SIG-M5 (cell line): ENCODE measurements around the gene CDCA5.

Experiments used
- DNase-seq: peaks from one replicate; lab custom pipeline; 2025; lab: John Stamatoyannopoulos, UW

CDCA5 gene

DNA sequence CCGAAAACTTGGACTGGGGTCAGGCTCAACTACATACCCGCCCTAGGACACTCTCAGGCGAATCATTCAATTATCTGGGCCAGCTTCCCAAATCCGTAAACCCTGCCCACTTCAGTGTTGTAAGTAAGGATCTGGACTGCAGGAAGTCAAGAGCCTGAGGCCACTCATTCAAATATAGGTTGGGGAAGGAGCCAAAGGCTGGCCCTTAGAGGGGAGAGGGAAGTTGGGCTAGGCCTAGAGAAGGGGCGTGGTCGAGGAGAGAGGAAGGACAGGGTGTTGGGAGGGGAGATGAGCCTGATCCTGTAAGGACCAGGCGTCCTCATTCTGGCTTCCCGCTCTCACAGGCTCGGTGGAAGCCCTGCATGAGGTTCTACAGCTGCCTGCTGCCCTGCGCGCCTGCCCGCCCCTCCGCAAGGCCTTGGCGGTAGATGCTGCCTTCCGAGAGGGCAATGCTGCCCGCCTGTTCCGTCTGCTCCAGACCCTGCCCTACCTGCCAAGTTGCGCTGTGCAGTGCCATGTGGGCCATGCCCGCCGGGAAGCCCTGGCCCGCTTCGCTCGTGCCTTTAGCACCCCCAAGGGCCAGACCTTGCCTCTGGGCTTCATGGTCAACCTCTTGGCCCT is 39.8 kb downstream of the CDCA5 start:
- no peak for DNase-seq

DNA sequence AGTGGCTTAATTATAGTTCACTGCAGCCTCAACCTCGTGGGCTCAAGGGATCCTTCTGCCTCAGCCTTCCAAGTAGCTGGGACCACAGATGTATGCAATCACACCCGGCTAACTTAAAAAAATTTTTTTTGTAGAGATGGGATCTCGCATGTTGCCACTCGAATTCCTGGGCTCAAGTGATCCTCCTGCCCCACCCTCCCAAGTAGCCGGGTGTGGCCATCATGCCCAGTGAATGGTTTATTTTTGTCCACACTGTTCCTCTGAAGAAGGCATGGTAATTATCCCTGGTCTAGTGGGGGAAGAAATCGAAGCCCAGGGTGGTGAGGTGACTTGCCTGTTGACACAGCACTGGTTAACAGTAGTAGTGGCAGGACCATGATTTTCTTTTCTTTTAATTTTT is 40.9 kb downstream of the CDCA5 start:
- no peak for DNase-seq

- peak; percentile 77 for DNase-seq
Observed at GRCh38 chr11:65040847-65041622, 42.8 kb downstream of the CDCA5 start, which contains the start of gene SAC3D1. Gene SAC3D1 (plus strand): TSS chr11:65041210. CDS start chr11:65041293, 83 bp downstream.

GRCh38 chr11:65040520-65040846 is 43.4 kb downstream of the CDCA5 start:
- DNase-seq = no peak

DNA sequence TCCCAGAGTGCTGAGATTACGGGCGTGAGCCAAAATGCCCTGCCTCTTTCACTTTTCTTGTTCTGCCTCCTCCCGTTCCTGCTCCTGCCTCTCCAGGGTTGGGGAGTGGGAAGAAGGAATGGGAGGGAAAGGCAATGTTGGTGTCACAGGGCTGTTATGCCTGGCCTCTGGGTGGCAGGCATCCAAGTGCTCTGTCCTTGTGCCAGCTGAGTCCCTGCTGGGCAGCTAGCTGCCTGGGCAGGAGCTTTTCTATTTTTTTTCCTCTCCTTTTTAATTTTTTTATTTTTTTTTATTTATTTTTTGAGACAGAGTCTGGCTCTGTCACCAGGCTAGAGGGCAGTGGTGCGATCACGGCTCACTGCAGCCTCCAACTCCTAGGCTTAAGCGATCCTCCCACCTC is 46.9 kb downstream of the CDCA5 start:
- no peak for DNase-seq

DNA sequence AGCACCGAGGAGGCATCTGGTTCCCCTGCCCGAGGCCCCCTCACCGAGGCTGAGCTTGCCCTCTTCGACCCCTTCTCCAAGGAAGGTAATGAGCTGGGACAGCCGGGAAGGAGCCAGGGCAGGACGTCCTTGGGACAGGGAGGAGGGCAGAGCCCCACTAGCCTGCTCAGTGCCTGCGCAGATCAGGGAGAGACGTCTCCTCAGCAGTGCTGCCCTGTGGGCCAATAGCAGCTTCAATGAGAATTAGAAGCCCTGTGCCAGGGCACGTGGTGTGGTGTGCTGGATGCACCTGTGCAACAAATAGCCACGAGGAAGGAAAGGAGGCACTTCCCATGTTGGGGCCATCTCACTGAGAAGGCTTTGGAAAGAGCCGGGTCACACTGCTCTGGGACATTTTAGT is 48.3 kb downstream of the CDCA5 start:
- DNase-seq = no peak

- no peak for DNase-seq
Observed at GRCh38 chr11:65034423-65034822, 49.4 kb downstream of the CDCA5 start.

DNA sequence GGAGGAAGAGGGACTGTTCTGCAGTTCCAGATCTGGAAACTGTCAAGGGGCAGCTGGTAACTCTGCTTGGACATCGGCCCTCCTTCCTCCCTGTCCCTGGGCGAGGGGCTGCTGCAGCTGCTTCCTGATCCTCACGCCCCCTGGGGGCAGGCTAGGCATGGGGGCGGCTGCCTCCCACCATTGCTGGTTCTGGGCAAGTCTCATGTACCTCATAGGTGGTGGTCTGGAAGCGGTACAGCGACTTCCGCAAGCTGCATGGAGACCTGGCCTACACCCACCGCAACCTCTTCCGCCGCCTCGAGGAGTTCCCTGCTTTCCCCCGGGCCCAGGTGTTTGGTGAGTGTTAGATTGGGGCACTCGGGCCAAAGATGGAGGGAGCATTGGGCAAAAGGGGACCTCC is 51.6 kb downstream of the CDCA5 start:
- no peak for DNase-seq
